ENCODE results near the gene CCNG2.

CCNG2 gene

GRCh38 chr4:77209012-77209411 is 52.0 kb downstream of the CCNG2 start:
- no peak for DNase-seq

- DNase-seq = no peak
Measured at GRCh38 chr4:77209936-77210335, 52.9 kb downstream of the CCNG2 start.

- no peak for DNase-seq
Measured at GRCh38 chr4:77215107-77215506, 58.1 kb downstream of the CCNG2 start.

DNA sequence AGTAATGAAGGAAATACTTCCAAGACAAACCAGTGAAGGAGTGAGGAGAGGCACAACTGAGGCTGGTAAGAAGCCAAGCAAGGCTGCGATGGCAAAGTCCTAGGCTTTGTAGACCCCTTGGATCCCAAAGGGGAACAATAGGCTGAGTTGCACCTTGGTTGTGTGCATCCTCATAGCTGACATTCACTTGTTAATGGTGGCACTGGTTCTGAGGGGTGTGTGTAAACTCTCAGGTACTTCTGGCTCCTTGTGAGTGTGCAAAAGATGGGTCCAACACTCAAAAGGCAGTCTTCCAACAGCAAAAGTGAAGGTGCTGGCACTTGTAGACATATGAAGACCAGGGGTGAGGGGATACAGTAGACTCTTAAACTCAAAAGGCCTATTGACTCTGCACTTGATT is 60.5 kb downstream of the CCNG2 start:
- no peak for DNase-seq

DNA sequence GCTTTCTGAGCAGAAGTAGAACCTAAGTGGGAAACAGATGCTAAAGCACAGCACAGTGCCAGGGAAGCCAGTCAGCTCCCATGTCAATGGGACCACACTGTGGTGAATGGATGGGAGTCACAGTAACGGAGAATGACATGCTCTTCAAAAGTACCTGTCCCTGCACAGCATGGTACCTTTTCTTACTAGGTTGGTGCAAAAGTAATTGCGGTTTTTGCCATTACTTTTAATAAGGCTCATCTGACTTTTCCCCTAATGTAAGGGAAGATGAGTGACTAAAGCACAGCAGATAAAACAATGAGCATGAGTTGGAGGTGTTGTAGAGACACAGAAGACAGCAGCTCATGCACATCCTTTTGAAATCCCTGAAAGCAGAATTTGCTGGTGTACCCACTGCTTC is 62.3 kb downstream of the CCNG2 start:
- no peak for DNase-seq
